ACC112 (cell line): ENCODE measurements around the gene ECE2.

ENCODE experiments used
- H2AFZ ChIP-seq: fragments of 200-600 bp; sonication (generic); one replicate; pipeline ENCODE4 v1.6.0; 2017; ENCODE audit warnings: antibody characterized with exemption, low read length; ENCODE audit not compliant: unreplicated experiment
- H3K27ac ChIP-seq: fragments of 200-600 bp; sonication (generic); 2 replicates; pipeline ENCODE4 v1.5.1; 2014; ENCODE audit warnings: low read depth, mild to moderate bottlenecking, antibody characterized with exemption, low read length, moderate library complexity
- H3K27me3 ChIP-seq: fragments of 200-600 bp; sonication (generic); 2 replicates; pipeline ENCODE4 v1.6.1; 2014; ENCODE audit warnings: mild to moderate bottlenecking, antibody characterized with exemption, low read length, moderate library complexity, mixed read lengths; ENCODE audit not compliant: insufficient read depth
- H3K36me3 ChIP-seq: fragments of 200-600 bp; sonication (generic); 2 replicates; pipeline ENCODE4 v1.6.1; 2016; ENCODE audit warnings: mild to moderate bottlenecking, antibody characterized with exemption, low read length, moderate library complexity, mixed read lengths; ENCODE audit not compliant: insufficient read depth
- H3K4me1 ChIP-seq: fragments of 200-600 bp; sonication (generic); one replicate; pipeline ENCODE4 v1.6.1; 2016; ENCODE audit warnings: low read length, mixed read lengths; ENCODE audit not compliant: insufficient read depth, unreplicated experiment, control insufficient read depth
- H3K4me3 ChIP-seq: fragments of 200-600 bp; sonication (generic); 2 replicates; pipeline ENCODE4 v1.5.1; 2014; ENCODE audit warnings: mild to moderate bottlenecking, low read depth, low read length
- H3K79me2 ChIP-seq: fragments of 200-600 bp; sonication (generic); one replicate; pipeline ENCODE4 v1.6.0; 2016; ENCODE audit warnings: low read length; ENCODE audit not compliant: control insufficient read depth, unreplicated experiment, insufficient read depth

Gene ECE2

DNA sequence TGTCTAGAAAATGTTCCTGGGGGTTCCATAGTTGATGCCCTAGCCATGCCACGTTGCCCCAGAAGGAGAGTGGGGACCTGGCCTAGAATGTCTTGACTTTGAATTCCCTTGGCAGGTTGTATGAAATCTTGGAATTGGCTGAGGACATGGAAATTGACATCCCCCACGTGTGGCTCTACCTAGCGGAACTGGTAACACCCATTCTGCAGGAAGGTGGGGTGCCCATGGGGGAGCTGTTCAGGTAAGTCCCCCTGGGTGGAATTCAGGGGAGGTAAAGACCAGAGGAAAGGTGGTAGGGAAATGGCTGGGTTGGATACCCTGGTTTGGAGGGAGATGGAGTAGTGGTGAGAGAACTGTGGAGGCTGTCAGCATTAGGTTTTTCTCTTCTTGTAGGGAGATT is 52.7 kb downstream of the ECE2 start:
- H3K36me3 ChIP-seq: peaks cover 87% of the 10 kb centered on the region
- H3K4me3 ChIP-seq: no peak overlapping the region
- H2AFZ ChIP-seq: no peak overlapping the region
- no peak overlapping the region for H3K27ac ChIP-seq
- H3K27me3 ChIP-seq: no peaks in the 10 kb centered on the region
- peaks cover 61% of the 10 kb centered on the region for H3K79me2 ChIP-seq
- peaks cover 27% of the 10 kb centered on the region for H3K4me1 ChIP-seq

DNA sequence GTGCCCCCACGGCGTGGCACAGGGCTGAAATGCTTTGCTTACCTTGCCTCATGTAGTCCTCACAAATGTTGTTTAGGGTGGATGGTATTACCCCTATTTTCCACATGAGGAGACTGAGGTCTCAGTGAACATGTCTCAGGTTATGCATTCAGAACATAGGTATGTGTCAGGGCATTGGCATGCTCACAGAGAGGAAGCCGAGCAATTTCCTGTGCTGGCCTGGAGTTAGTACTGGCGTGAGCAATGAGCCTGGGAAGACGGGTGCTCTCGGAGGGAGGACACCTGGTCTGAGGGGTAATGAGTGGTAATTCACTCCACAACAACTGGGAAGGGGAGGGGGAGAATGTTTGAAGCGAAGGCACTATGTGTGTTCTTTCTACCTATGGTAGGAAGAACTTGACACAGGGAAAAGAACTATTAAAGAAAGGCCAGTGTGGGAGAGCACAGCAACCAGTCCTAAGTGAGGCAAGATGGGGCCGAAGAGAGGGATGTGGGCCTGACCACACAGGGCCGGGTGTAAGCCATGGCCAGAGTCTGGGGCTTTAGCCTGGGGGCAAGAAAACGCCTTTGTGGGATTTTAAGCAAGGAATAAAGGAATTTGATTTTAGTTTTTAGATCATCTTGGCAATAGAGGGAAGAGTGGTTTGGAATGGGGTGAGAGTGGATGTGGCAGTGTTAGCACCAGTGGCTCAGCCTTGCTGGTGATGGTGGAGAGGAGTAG is 56.7 kb downstream of the ECE2 start:
- Histone ChIP-seq H3K27ac (peak overlapping the region; percentile 94), H3K36me3 (peaks cover 57% of the 10 kb centered on the region), H3K4me3 (peak overlapping the region; percentile 9; the same call in 1 of the 2 replicates), H3K4me1 (peaks cover 59% of the 10 kb centered on the region), H3K27me3 (no peaks in the 10 kb centered on the region), H2AFZ (no peak overlapping the region), H3K79me2 (peaks cover 36% of the 10 kb centered on the region)

DNA sequence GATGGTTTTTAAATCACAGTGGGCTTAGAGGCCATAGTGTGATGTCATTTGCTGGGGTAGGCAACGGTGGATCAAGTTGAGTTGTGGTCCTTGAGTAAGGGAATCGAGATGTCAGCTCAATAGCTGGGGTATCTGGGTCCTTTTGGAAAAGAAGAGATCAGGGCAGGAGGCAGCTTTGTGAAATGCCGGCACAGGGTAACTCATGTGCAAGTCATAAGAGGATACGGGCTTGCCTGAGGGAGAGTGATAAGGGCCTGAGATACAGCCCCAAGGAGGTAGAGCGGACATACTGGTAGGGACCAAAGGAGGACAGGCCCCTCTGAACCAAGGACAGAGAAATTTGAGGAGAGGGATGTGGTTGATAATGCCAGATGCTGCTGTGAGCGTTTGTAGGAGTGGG is 57.4 kb downstream of the ECE2 start:
- H2AFZ ChIP-seq: no peak overlapping the region
- 0 out of 2 replicates have a peak overlapping the region, but pooled peaks have one; percentile 9 for H3K4me3 ChIP-seq
- H3K79me2 ChIP-seq: peaks cover 39% of the 10 kb centered on the region
- peaks cover 52% of the 10 kb centered on the region for H3K36me3 ChIP-seq
- peaks cover 66% of the 10 kb centered on the region for H3K4me1 ChIP-seq
- no peaks in the 10 kb centered on the region for H3K27me3 ChIP-seq
- peak overlapping the region; percentile 94 for H3K27ac ChIP-seq

DNA sequence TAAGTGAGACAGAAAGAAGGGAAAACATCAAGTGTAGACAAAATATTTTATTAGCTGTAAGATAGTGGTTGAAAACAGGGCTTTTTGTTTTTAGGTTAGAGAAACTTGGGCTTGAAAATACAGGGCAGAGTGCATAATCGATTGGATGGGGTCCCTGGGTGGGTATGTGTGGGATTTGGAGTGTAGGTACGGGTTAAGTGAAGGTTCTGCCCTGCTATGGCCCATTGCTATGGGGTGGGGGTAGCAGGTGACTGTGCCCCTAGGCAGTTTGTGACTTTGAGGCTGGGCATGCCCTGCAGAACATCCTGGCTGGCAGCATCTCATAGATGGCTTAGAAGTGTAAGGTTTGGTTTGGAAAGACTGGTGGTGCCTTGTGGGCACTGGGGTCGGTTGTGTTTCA is 57.9 kb downstream of the ECE2 start:
- no peak overlapping the region for H3K4me3 ChIP-seq
- H3K27me3 ChIP-seq: no peaks in the 10 kb centered on the region
- peaks cover 47% of the 10 kb centered on the region for H3K36me3 ChIP-seq
- H3K27ac ChIP-seq: peak overlapping the region; percentile 94
- H2AFZ ChIP-seq: no peak overlapping the region
- H3K79me2 ChIP-seq: peaks cover 39% of the 10 kb centered on the region
- peaks cover 70% of the 10 kb centered on the region for H3K4me1 ChIP-seq

DNA sequence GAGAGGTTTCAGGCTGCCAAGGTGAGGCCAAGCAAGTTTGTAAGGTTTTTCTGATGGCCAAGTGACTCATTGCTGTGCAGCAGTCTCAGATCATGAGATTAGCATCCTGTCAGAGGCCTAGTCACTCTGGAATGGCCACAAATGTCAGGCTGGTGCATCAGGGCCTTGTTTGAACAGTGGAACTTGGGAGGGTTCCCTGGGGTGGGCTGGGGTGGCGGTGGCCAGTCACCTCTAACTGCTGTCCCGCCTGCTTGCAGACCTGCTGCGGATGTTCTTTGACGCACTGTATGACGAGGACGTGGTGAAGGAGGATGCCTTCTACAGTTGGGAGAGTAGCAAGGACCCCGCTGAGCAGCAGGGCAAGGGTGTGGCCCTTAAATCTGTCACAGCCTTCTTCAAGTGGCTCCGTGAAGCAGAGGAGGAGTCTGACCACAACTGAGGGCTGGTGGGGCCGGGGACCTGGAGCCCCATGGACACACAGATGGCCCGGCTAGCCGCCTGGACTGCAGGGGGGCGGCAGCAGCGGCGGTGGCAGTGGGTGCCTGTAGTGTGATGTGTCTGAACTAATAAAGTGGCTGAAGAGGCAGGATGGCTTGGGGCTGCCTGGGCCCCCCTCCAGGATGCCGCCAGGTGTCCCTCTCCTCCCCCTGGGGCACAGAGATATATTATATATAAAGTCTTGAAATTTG is 58.8 kb downstream of the ECE2 start:
- Histone ChIP-seq H3K27me3 (no peaks in the 10 kb centered on the region), H2AFZ (no peak overlapping the region), H3K27ac (peak overlapping the region; percentile 94), H3K4me3 (no peak overlapping the region), H3K4me1 (peaks cover 75% of the 10 kb centered on the region), H3K36me3 (peaks cover 38% of the 10 kb centered on the region), H3K79me2 (peaks cover 43% of the 10 kb centered on the region)

DNA sequence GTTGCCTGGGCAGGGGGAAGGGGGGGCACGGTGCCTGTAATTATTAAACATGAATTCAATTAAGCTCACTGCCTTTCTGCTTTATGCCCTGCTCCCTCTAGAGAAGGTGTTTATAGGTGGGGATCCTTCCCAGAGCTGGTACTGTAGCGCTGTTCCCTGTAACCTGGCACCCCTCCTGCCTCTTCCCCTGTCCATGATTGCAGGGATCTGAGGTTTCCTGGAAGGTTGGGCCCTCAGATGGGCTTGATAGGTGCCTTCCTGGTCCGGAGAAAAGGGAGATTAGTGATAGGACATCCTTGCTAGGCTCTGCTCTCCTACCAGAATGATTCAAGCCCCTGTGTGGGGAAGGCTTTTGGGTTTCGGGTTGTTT is 59.5 kb downstream of the ECE2 start:
- Histone ChIP-seq H2AFZ (no peak overlapping the region), H3K27me3 (no peaks in the 10 kb centered on the region), H3K4me1 (peaks cover 75% of the 10 kb centered on the region), H3K27ac (peak overlapping the region; percentile 94), H3K79me2 (peaks cover 48% of the 10 kb centered on the region), H3K36me3 (peaks cover 34% of the 10 kb centered on the region), H3K4me3 (peak overlapping the region; percentile 83)

DNA sequence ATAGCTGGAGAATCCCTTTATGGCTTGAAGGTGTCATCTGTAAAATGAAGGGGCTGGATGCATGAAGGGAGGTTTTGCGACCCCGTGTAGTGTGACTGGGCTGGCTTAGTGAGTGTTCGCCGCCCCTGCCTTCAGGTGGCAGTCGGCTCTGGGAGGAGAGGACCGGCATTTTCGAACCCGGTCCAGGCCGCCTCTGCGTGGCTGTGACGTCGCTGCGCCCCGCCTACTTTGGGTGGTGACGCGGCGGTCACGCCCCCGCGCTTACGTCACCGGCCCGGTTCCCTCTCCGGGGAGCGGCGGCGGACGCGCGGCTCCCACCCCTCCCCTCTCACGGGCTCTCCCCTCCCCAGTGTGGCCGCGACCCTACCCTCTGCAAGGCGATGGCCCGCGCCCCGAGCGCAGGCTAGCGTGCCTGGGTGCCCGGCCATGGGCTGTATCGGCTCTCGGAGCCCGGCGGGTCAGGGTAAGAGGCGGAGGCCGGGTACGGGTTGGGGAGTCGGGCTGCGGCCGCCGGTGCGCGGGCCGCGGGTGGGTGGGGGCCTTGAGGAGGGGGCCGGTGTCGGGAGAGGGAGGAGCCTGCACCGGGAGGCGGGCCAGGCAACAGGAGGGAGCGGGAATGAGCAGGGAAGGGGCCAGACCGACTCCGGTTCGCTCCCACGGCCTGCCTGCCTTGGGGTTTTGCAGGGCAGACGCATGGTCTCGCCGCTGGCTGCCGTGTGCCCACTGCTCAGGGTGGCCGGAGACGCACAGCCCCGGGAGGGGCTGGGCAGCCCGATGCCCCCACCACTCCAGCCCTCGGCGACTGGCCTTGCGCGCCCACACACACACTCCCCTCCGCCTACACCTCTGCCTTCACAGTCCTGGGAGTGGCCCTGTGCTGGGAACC is 60.1 kb downstream of the ECE2 start:
- H3K4me3 ChIP-seq: peak overlapping the region; percentile 83
- H3K27me3 ChIP-seq: no peaks in the 10 kb centered on the region
- peaks cover 80% of the 10 kb centered on the region for H3K4me1 ChIP-seq
- no peak overlapping the region for H2AFZ ChIP-seq
- H3K27ac ChIP-seq: peak overlapping the region; percentile 94
- peaks cover 50% of the 10 kb centered on the region for H3K79me2 ChIP-seq
- peaks cover 30% of the 10 kb centered on the region; the same call in 1 of the 2 replicates for H3K36me3 ChIP-seq

GRCh38 chr3:184336547-184337398 is 61.0 kb downstream of the ECE2 start:
- Histone ChIP-seq H3K27ac (peak overlapping the region; percentile 94), H3K4me3 (peak overlapping the region; percentile 83), H3K36me3 (peaks cover 22% of the 10 kb centered on the region; the same call in 1 of the 2 replicates), H3K79me2 (peaks cover 55% of the 10 kb centered on the region), H3K4me1 (peaks cover 75% of the 10 kb centered on the region), H3K27me3 (no peaks in the 10 kb centered on the region), H2AFZ (no peak overlapping the region)

DNA sequence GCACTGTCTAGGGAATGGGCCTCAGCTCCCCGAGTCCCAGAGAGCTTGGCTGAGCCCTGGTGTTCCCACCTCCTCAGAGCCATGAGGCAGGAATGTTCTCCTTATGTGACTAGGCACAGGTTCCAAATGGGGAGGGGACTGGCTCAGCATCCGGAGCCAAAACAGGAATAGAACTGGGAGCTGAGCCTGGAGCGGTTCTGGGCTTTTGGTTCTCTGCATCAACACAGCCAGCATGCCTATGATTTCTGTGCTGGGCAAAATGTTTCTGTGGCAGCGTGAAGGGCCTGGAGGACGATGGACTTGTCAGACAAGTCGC is 61.5 kb downstream of the ECE2 start, which contains the start of gene FAM131A:
TSS of gene FAM131A (plus strand) at position 202 of the 316 bp plus-strand sequence. CDS start at position 233, 31 bp downstream.
- H3K27ac ChIP-seq: peak within 1 kb of the TSS; percentile 94
- H3K27me3 ChIP-seq: no peaks in the 10 kb centered on the region
- H3K4me1 ChIP-seq: peaks cover 69% of the 10 kb centered on the region
- peaks cover 19% of the 10 kb centered on the region; the same call in 1 of the 2 replicates for H3K36me3 ChIP-seq
- peak within 1 kb of the TSS; percentile 83 for H3K4me3 ChIP-seq
- no peak within 1 kb of the TSS for H2AFZ ChIP-seq
- H3K79me2 ChIP-seq: peaks cover 55% of the 10 kb centered on the region

- Histone ChIP-seq H3K4me1 (peaks cover 63% of the 10 kb centered on the region), H2AFZ (no peak overlapping the region), H3K79me2 (peaks cover 51% of the 10 kb centered on the region), H3K27ac (peak overlapping the region; percentile 94), H3K36me3 (peaks cover 15% of the 10 kb centered on the region; the same call in 1 of the 2 replicates), H3K27me3 (no peaks in the 10 kb centered on the region), H3K4me3 (peak overlapping the region; percentile 83)
These were observed 62.2 kb downstream of the ECE2 start for GRCh38 chr3:184337981-184338380.
